ENCODE results near the gene NECTIN4. TPM values are rescaled to one million over a fixed set of nuclear protein-coding genes. Genes with fewer than 3 reads are reported as not detected.

The NECTIN4 gene
- total and polyA plus RNA-seq, 2 of the 13 experiments (the other 11 are each of a cell fraction or from before 2014, with no cell fraction given) = 5.9 to 12.4 TPM

DNA sequence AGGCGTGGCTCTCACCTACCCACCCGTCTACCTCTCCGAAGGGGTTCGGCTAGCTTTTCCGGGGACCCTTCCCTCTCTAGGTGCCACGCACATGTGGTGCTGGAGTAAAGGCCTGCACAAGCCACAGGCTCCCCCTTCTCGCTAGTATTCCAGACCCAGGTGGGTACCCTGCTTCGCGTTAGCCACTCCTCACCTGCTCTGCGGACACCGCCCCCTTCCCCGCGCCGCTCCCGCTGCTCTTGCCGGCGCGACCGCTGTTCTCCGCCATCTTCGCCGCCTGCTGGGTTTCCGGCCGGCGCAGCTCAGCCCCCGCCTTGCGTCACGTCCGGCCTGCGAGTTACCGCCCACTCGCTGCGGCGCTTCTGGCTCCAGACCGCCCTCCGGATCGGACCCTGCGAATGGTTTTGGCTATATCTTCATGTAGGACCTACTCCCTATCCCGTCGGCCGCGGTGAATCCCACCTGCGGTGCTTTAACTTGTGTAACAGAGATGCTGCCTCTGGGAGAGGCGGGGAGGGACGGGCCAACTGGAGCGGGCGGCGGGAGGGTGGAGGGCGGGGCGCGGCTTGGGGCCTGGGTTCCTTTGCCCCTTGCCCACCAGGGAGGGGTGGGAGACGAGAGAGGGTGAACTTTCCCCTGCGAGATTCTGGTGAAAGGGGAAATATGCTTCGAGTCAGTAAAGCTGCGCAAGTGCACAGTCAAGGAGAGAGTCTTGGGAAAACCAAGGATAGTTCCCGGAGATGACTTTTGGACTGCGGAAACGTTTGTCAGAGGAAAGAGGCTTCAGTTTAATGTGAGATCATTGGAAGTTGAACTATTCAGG, 28.6 kb upstream of the NECTIN4 start, which contains the start of the genes NIT1 and PFDN2 (continued):
- TF ChIP-seq, protein P1, sequence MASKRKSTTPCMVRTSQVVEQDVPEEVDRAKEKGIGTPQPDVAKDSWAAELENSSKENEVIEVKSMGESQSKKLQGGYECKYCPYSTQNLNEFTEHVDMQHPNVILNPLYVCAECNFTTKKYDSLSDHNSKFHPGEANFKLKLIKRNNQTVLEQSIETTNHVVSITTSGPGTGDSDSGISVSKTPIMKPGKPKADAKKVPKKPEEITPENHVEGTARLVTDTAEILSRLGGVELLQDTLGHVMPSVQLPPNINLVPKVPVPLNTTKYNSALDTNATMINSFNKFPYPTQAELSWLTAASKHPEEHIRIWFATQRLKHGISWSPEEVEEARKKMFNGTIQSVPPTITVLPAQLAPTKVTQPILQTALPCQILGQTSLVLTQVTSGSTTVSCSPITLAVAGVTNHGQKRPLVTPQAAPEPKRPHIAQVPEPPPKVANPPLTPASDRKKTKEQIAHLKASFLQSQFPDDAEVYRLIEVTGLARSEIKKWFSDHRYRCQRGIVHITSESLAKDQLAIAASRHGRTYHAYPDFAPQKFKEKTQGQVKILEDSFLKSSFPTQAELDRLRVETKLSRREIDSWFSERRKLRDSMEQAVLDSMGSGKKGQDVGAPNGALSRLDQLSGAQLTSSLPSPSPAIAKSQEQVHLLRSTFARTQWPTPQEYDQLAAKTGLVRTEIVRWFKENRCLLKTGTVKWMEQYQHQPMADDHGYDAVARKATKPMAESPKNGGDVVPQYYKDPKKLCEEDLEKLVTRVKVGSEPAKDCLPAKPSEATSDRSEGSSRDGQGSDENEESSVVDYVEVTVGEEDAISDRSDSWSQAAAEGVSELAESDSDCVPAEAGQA (IDR thresholded peaks at IDR 0.05; ENCODE audit: low read depth) = peak; percentile 92
- TF ChIP-seq, protein P1 (CRISPR knock-in tag; IDR thresholded peaks at IDR 0.05; ENCODE audit: borderline replicate concordance) = no peak
- TF ChIP-seq ZNF431 (CRISPR knock-in tag; IDR thresholded peaks at IDR 0.05; ENCODE audit: borderline replicate concordance, low read depth) = peak; percentile 37; the same call in 1 of the 2 replicates
- TF ChIP-seq ZNF20 (CRISPR knock-in tag; IDR thresholded peaks at IDR 0.05) = no peak
- TF ChIP-seq, protein P2, sequence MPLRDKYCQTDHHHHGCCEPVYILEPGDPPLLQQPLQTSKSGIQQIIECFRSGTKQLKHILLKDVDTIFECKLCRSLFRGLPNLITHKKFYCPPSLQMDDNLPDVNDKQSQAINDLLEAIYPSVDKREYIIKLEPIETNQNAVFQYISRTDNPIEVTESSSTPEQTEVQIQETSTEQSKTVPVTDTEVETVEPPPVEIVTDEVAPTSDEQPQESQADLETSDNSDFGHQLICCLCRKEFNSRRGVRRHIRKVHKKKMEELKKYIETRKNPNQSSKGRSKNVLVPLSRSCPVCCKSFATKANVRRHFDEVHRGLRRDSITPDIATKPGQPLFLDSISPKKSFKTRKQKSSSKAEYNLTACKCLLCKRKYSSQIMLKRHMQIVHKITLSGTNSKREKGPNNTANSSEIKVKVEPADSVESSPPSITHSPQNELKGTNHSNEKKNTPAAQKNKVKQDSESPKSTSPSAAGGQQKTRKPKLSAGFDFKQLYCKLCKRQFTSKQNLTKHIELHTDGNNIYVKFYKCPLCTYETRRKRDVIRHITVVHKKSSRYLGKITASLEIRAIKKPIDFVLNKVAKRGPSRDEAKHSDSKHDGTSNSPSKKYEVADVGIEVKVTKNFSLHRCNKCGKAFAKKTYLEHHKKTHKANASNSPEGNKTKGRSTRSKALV (CRISPR knock-in tag; IDR thresholded peaks at IDR 0.05) = peak; percentile 62; the same call in 1 of the 2 replicates
- TF ChIP-seq HDAC6 (IDR thresholded peaks at IDR 0.05; ENCODE audit: low read depth, low read length) = no peak
- peak; percentile 40; the same call in 1 of the 2 replicates for TF ChIP-seq ZBTB20 (CRISPR knock-in tag; IDR thresholded peaks at IDR 0.05; ENCODE audit: borderline replicate concordance, low read depth)
- TF ChIP-seq POLR2G (IDR thresholded peaks at IDR 0.05; ENCODE audit: low read depth, low read length) = peak; percentile 95
- TF ChIP-seq, protein P3, sequence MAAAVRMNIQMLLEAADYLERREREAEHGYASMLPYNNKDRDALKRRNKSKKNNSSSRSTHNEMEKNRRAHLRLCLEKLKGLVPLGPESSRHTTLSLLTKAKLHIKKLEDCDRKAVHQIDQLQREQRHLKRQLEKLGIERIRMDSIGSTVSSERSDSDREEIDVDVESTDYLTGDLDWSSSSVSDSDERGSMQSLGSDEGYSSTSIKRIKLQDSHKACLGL (CRISPR knock-in tag; IDR thresholded peaks at IDR 0.05) = peak; percentile 76; the same call in 1 of the 2 replicates
- peak; percentile 86 for TF ChIP-seq KDM5A (IDR thresholded peaks at IDR 0.05; ENCODE audit: borderline replicate concordance, low read length)
- no peak for TF ChIP-seq PRMT3 (CRISPR knock-in tag; IDR thresholded peaks at IDR 0.05; ENCODE audit: borderline replicate concordance, low read depth)
- no peak for TF ChIP-seq ESRRA (CRISPR knock-in tag; IDR thresholded peaks at IDR 0.05; ENCODE audit: low read depth)
- TF ChIP-seq ZSCAN25 (CRISPR knock-in tag; IDR thresholded peaks at IDR 0.05) = peak; percentile 52; the same call in 1 of the 2 replicates
- no peak for TF ChIP-seq FIP1L1 (IDR thresholded peaks at IDR 0.05; ENCODE audit: borderline replicate concordance, insufficient read depth, low read depth, low read length)
- TF ChIP-seq ZNF44 (CRISPR knock-in tag; IDR thresholded peaks at IDR 0.05) = peak; percentile 73; the same call in 1 of the 2 replicates
- TF ChIP-seq YY1 (IDR thresholded peaks at IDR 0.05; ENCODE audit: insufficient read depth, insufficient replicate concordance, low read depth, low read length) = peak; percentile 97
- TF ChIP-seq, protein P4, sequence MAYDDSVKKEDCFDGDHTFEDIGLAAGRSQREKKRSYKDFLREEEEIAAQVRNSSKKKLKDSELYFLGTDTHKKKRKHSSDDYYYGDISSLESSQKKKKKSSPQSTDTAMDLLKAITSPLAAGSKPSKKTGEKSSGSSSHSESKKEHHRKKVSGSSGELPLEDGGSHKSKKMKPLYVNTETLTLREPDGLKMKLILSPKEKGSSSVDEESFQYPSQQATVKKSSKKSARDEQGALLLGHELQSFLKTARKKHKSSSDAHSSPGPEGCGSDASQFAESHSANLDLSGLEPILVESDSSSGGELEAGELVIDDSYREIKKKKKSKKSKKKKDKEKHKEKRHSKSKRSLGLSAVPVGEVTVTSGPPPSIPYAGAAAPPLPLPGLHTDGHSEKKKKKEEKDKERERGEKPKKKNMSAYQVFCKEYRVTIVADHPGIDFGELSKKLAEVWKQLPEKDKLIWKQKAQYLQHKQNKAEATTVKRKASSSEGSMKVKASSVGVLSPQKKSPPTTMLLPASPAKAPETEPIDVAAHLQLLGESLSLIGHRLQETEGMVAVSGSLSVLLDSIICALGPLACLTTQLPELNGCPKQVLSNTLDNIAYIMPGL (CRISPR knock-in tag; IDR thresholded peaks at IDR 0.05; ENCODE audit: borderline replicate concordance in 1 of 2, low read depth in 1 of 2) = peak; percentile 64 to 66

Data from HepG2 (cell line).